Tibial artery (tissue), 4 donors: ENCODE data around the gene IPO4.
"Not testable (repeated sequence)": the region's sequence is repeated elsewhere in the genome, so short reads cannot be mapped to it uniquely, and the experiment has no call there.

Source experiments
- DNase-seq, 2 donors: peaks; one replicate each; pipeline ENCODE4 v3.0.0-alpha.2; 2019
- H3K27ac ChIP-seq, 2 donors: fragments of 200-600 bp; sonication (generic) in 1 of 2; 1 replicate in 1 of 2; 2 replicates in 1 of 2; pipeline ENCODE4 v1.5.1; 2018 to 2019; ENCODE audit warnings: mild to moderate bottlenecking in 1 of 2
- H3K27me3 ChIP-seq, 2 donors: fragments of 200-600 bp; sonication (generic) in 1 of 2; one replicate each; pipeline versions ENCODE4 v1.5.1 to v1.6.0; 2016 to 2019
- H3K36me3 ChIP-seq, 3 donors: fragments of 200-600 bp; sonication (generic) in 2 of 3; one replicate each; pipeline ENCODE4 v1.5.1; 2016 to 2019; ENCODE audit warnings: mild to moderate bottlenecking in 2 of 3
- H3K4me1 ChIP-seq, 4 donors: fragments of 200-600 bp; sonication (generic) in 2 of 4; 1 replicate in 3 of 4; 2 replicates in 1 of 4; pipeline ENCODE4 v1.5.1; 2016 to 2019
- H3K4me3 ChIP-seq, 2 donors: fragments of 200-600 bp; sonication (generic) in 1 of 2; 1 replicate in 1 of 2; 2 replicates in 1 of 2; pipeline ENCODE4 v1.5.1; 2018 to 2019; ENCODE audit warnings: mild to moderate bottlenecking in 2 of 2
- H3K9me3 ChIP-seq, 3 donors: fragments of 200-600 bp; sonication (generic) in 1 of 3; one replicate each; pipeline ENCODE4 v1.5.1; 2016 to 2019
- intact Hi-C: fragments of 100-400 bp; cut with DNase I; formaldehyde crosslinking; loops from one replicate; pipeline ENCODE4 v1.15.0; 2023; ENCODE audit warnings: low total_unique reads
- TF ChIP-seq, protein P1 (sequence below), 2 experiments: fragments of 200-600 bp in 1 of 2; fragments of 450-650 bp in 1 of 2; IDR thresholded peaks; one replicate each; pipeline ENCODE4 v1.5.1; 2017 to 2019; ENCODE audit warnings: antibody characterized with exemption in 2 of 2, mild to moderate bottlenecking in 1 of 2, moderate library complexity in 1 of 2

The IPO4 gene

GRCh38 chr14:24219521-24219920 is 30.9 kb upstream of the IPO4 start:
- Histone ChIP-seq H3K4me3 (no peak overlapping the region), H3K9me3 (no peaks in the 10 kb centered on the region), H3K4me1 (peaks cover 0 to 12% (median 9%) of the 10 kb centered on the region in 4 donors), H3K36me3 (peaks cover 3 to 7% (median 5%) of the 10 kb centered on the region in 3 donors), H3K27ac (no peak overlapping the region), H3K27me3 (no peaks in the 10 kb centered on the region)
- intact Hi-C loops, result no loop called here
- DNase-seq, result no peak
- TF ChIP-seq, protein P1, sequence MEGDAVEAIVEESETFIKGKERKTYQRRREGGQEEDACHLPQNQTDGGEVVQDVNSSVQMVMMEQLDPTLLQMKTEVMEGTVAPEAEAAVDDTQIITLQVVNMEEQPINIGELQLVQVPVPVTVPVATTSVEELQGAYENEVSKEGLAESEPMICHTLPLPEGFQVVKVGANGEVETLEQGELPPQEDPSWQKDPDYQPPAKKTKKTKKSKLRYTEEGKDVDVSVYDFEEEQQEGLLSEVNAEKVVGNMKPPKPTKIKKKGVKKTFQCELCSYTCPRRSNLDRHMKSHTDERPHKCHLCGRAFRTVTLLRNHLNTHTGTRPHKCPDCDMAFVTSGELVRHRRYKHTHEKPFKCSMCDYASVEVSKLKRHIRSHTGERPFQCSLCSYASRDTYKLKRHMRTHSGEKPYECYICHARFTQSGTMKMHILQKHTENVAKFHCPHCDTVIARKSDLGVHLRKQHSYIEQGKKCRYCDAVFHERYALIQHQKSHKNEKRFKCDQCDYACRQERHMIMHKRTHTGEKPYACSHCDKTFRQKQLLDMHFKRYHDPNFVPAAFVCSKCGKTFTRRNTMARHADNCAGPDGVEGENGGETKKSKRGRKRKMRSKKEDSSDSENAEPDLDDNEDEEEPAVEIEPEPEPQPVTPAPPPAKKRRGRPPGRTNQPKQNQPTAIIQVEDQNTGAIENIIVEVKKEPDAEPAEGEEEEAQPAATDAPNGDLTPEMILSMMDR (IDR thresholded peaks at IDR 0.05), result no peak

- peak in 1 of 2 donors; percentile 15 for DNase-seq
- peaks cover 3 to 7% (median 5%) of the 10 kb centered on the region in 3 donors for H3K36me3 ChIP-seq
- no peak overlapping the region for H3K27ac ChIP-seq
- intact Hi-C loops, result no loop called here
- TF ChIP-seq, protein P1 (IDR thresholded peaks at IDR 0.05), result no peak
- no peak overlapping the region for H3K4me3 ChIP-seq
- H3K9me3 ChIP-seq, result no peaks in the 10 kb centered on the region
- peaks cover 0 to 17% (median 13%) of the 10 kb centered on the region in 4 donors for H3K4me1 ChIP-seq
- no peaks in the 10 kb centered on the region for H3K27me3 ChIP-seq
These were observed 30.5 kb upstream of the IPO4 start for GRCh38 chr14:24219080-24219479.

DNA sequence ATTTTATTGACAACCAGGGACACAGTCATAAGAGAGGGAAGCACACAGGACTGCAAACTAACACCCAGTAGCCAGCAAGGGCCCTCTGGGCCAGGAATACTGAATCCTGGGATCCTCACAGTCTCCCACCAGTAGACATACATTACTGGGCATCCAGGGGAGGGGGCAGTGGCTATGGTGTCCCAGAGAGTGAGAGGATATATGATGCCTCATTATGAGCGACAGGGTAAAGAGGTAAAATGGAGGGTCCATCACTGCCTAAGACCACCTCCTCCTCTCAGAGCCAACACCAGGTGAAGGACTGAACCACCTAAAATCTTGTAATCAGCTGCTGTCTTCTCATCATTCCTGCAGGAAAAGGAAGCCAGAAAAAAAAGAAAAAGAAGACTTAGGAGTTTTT is 28.3 kb upstream of the IPO4 start:
- H3K4me3 ChIP-seq, H3K27ac ChIP-seq, H3K27me3 ChIP-seq, H3K9me3 ChIP-seq, H3K36me3 ChIP-seq, intact Hi-C loops: not testable (repeated sequence)
- peaks cover 0 to 31% (median 26%) of the 10 kb centered on the region in 4 donors for H3K4me1 ChIP-seq
- DNase-seq, result peak in 1 of 2 donors; percentile 48

DNA sequence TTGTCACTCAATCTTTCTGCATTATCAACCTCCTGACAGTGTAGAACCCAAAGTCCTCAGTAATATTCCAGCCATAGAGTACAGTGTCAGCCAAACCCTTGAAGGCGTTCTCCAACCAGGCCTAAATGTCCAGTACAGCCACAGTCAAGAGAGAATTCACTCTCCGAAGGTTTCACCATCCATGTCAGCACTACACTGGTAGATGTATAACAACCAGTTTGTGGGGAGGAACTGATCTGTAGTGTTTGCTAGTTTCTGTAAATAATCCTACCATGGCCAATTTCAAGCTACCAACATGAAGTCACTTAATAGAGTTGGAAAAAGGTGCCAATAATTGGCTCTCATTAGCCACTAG is 27.7 kb upstream of the IPO4 start:
- peaks cover 0 to 31% (median 27%) of the 10 kb centered on the region in 4 donors for H3K4me1 ChIP-seq
- TF ChIP-seq, protein P1 (IDR thresholded peaks at IDR 0.05), result no peak
- no peak for DNase-seq
- H3K4me3 ChIP-seq, result peak overlapping the region; percentile 69 to 72
- intact Hi-C loops, result no loop called here
- no peaks in the 10 kb centered on the region for H3K27me3 ChIP-seq
- peak overlapping the region; percentile 89 to 91 for H3K27ac ChIP-seq
- no peaks in the 10 kb centered on the region for H3K9me3 ChIP-seq
- H3K36me3 ChIP-seq, result peaks cover 5 to 10% (median 6%) of the 10 kb centered on the region in 3 donors

- peak; percentile 88 to 92 for DNase-seq
- Histone ChIP-seq H3K27ac (peak within 1 kb of the TSS; percentile 89 to 91), H3K36me3 (peaks cover 5 to 16% (median 11%) of the 10 kb centered on the region in 3 donors), H3K4me3 (peak within 1 kb of the TSS; percentile 69 to 72), H3K27me3 (no peaks in the 10 kb centered on the region), H3K4me1 (peaks cover 0 to 31% (median 27%) of the 10 kb centered on the region in 4 donors), H3K9me3 (no peaks in the 10 kb centered on the region)
- intact Hi-C loops, result no loop called here
- TF ChIP-seq, protein P1 (IDR thresholded peaks at IDR 0.05), result peak; percentile 11 to 22
These were observed 27.1 kb upstream of the IPO4 start, which contains the start of gene MDP1 for GRCh38 chr14:24215495-24216344. Gene MDP1 (minus strand): TSS chr14:24216066. CDS start chr14:24215955, 111 bp downstream.
